Measurements from ENCODE around the gene MLC1. TPM values are rescaled to one million over a fixed set of nuclear protein-coding genes. Genes with fewer than 3 reads are reported as not detected.

Gene MLC1
- total and polyA plus RNA-seq, 2 donors, result 0.09 to 2.4 TPM

GRCh38 chr22:50051930-50052329 lies 33.3 kb downstream of the MLC1 start:
- H3K4me1 ChIP-seq (ENCODE audit: insufficient read depth), result no peaks in the 10 kb centered on the region
- H3K4me3 ChIP-seq (ENCODE audit: low read depth, low read length), result no peak overlapping the region
- DNase-seq (ENCODE audit: extremely low spot score), result no peak
- H3K27ac ChIP-seq (ENCODE audit: low read depth), result no peak overlapping the region
- no peaks in the 10 kb centered on the region for H3K36me3 ChIP-seq (ENCODE audit: insufficient read depth)
- WGBS, result 93% methylated on average over 18 of the region's 18 CpGs

- DNase-seq (ENCODE audit: extremely low spot score), result no peak
- WGBS, result 87% methylated on average over 36 of the region's 36 CpGs
These were observed 35.7 kb downstream of the MLC1 start for GRCh38 chr22:50049299-50050195.

GRCh38 chr22:50048836-50049235 lies 36.4 kb downstream of the MLC1 start:
- 86% methylated on average over 17 of the region's 17 CpGs for WGBS
- no peak for DNase-seq (ENCODE audit: extremely low spot score)
- no peak overlapping the region for H3K27ac ChIP-seq (ENCODE audit: low read depth)
- no peaks in the 10 kb centered on the region for H3K36me3 ChIP-seq (ENCODE audit: insufficient read depth)
- no peaks in the 10 kb centered on the region for H3K4me1 ChIP-seq (ENCODE audit: insufficient read depth)
- no peak overlapping the region for H3K4me3 ChIP-seq (ENCODE audit: low read depth, low read length)

More at GRCh38 chr22:50049299-50050195, 35.7 kb downstream of the MLC1 start:
- Histone ChIP-seq H3K4me3 (ENCODE audit: low read depth, low read length) (no peak overlapping the region), H3K4me1 (ENCODE audit: insufficient read depth) (no peaks in the 10 kb centered on the region), H3K27ac (ENCODE audit: low read depth) (no peak overlapping the region), H3K36me3 (ENCODE audit: insufficient read depth) (no peaks in the 10 kb centered on the region)

GRCh38 chr22:50048061-50048765 lies 37.0 kb downstream of the MLC1 start:
- no peak overlapping the region for H3K27ac ChIP-seq (ENCODE audit: low read depth)
- no peak for DNase-seq (ENCODE audit: extremely low spot score)
- 84% methylated on average over 12 of the region's 12 CpGs for WGBS
- H3K4me1 ChIP-seq (ENCODE audit: insufficient read depth), result no peaks in the 10 kb centered on the region
- H3K36me3 ChIP-seq (ENCODE audit: insufficient read depth), result no peaks in the 10 kb centered on the region
- no peak overlapping the region for H3K4me3 ChIP-seq (ENCODE audit: low read depth, low read length)

- H3K4me1 ChIP-seq (ENCODE audit: insufficient read depth), result no peaks in the 10 kb centered on the region
- 91% methylated on average over 16 of the region's 16 CpGs for WGBS
- no peaks in the 10 kb centered on the region for H3K36me3 ChIP-seq (ENCODE audit: insufficient read depth)
- no peak overlapping the region for H3K27ac ChIP-seq (ENCODE audit: low read depth)
- H3K4me3 ChIP-seq (ENCODE audit: low read depth, low read length), result no peak overlapping the region
- no peak for DNase-seq (ENCODE audit: extremely low spot score)
These were observed 37.9 kb downstream of the MLC1 start for GRCh38 chr22:50047346-50047745.

- Histone ChIP-seq H3K4me3 (ENCODE audit: low read depth, low read length) (no peak overlapping the region), H3K36me3 (ENCODE audit: insufficient read depth) (no peaks in the 10 kb centered on the region), H3K4me1 (ENCODE audit: insufficient read depth) (no peaks in the 10 kb centered on the region), H3K27ac (ENCODE audit: low read depth) (no peak overlapping the region)
- DNase-seq (ENCODE audit: extremely low spot score), result no peak
- 89% methylated on average over 27 of the region's 27 CpGs for WGBS
These were observed 38.6 kb downstream of the MLC1 start for GRCh38 chr22:50046481-50047245.

- no peak for DNase-seq (ENCODE audit: extremely low spot score)
- Histone ChIP-seq H3K4me3 (ENCODE audit: low read depth, low read length) (no peak overlapping the region), H3K4me1 (ENCODE audit: insufficient read depth) (no peaks in the 10 kb centered on the region), H3K27ac (ENCODE audit: low read depth) (no peak overlapping the region), H3K36me3 (ENCODE audit: insufficient read depth) (no peaks in the 10 kb centered on the region)
- WGBS, result 72% methylated on average over 19 of the region's 19 CpGs
These were observed 39.2 kb downstream of the MLC1 start for GRCh38 chr22:50046019-50046415.

GRCh38 chr22:50045211-50046018 lies 39.8 kb downstream of the MLC1 start:
- Histone ChIP-seq H3K4me3 (ENCODE audit: low read depth, low read length) (no peak overlapping the region), H3K4me1 (ENCODE audit: insufficient read depth) (no peaks in the 10 kb centered on the region), H3K27ac (ENCODE audit: low read depth) (no peak overlapping the region), H3K36me3 (ENCODE audit: insufficient read depth) (no peaks in the 10 kb centered on the region)
- no peak for DNase-seq (ENCODE audit: extremely low spot score)
- 76% methylated on average over 35 of the region's 35 CpGs for WGBS

GRCh38 chr22:50044485-50045118 lies 40.6 kb downstream of the MLC1 start:
- Histone ChIP-seq H3K27ac (ENCODE audit: low read depth) (no peak overlapping the region), H3K4me1 (ENCODE audit: insufficient read depth) (no peaks in the 10 kb centered on the region), H3K36me3 (ENCODE audit: insufficient read depth) (no peaks in the 10 kb centered on the region), H3K4me3 (ENCODE audit: low read depth, low read length) (no peak overlapping the region)
- WGBS, result 64% methylated on average over 30 of the region's 30 CpGs
- DNase-seq (ENCODE audit: extremely low spot score), result no peak

- H3K4me3 ChIP-seq (ENCODE audit: low read depth, low read length), result no peak overlapping the region
- 85% methylated on average over 17 of the region's 17 CpGs for WGBS
- DNase-seq (ENCODE audit: extremely low spot score), result no peak
These were observed 43.7 kb downstream of the MLC1 start for GRCh38 chr22:50041361-50042065.

GRCh38 chr22:50040717-50041116 lies 44.5 kb downstream of the MLC1 start:
- H3K4me3 ChIP-seq (ENCODE audit: low read depth, low read length), result no peak overlapping the region
- DNase-seq (ENCODE audit: extremely low spot score), result no peak

More at GRCh38 chr22:50041361-50042065, 43.7 kb downstream of the MLC1 start:
- H3K27ac ChIP-seq (ENCODE audit: low read depth), result no peak overlapping the region
- no peaks in the 10 kb centered on the region for H3K36me3 ChIP-seq (ENCODE audit: insufficient read depth)
- H3K4me1 ChIP-seq (ENCODE audit: insufficient read depth), result no peaks in the 10 kb centered on the region

More at GRCh38 chr22:50040717-50041116, 44.5 kb downstream of the MLC1 start:
- 89% methylated on average over 7 of the region's 7 CpGs for WGBS
- H3K4me1 ChIP-seq (ENCODE audit: insufficient read depth), result no peaks in the 10 kb centered on the region
- no peaks in the 10 kb centered on the region for H3K36me3 ChIP-seq (ENCODE audit: insufficient read depth)
- no peak overlapping the region for H3K27ac ChIP-seq (ENCODE audit: low read depth)
